ENCODE data around the gene CSHL1.

The CSHL1 gene

DNA sequence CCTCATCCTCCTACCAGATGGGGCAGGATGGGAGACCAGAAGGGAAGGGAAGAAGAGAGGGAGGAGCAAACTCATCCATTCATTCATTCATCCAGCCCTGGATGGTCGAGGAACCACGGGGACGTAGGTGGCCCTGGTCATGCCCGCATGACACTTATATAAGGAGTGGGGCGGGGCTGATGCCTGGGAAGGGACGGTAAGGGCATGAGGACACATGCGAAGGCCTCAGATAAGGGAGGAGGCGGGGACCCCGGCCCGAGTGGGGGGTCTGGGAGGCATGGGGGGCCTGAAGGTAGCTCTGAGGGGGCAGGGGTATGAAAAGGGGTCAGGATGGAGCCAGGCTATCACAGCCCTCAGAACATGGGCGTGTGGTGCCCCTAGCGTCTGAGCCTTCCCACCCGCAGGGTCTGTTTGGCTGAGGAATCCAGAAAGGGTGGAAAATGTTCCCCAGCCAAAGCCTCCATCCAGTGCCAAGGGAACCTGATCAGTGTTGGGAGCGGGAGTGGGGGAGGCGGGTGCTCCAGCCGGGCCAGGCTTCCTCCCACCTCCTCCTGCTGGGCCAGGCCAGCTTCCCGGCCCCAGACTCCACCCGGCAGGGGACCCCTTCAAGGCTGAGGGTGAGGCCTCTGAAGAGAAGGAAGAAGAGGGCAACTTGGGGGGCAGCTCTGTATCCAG is 38.7 kb upstream of the CSHL1 start:
- Histone ChIP-seq H3K27ac (peak overlapping the region; percentile 65), H3K9me3 (no peaks in the 10 kb centered on the region), H3K9ac (peak overlapping the region; percentile 41; the same call in 1 of the 2 replicates), H3K4me1 (peaks cover 100% of the 10 kb centered on the region), H4K20me1 (no peaks in the 10 kb centered on the region), H3K27me3 (no peaks in the 10 kb centered on the region), H3K4me3 (no peak overlapping the region), H3K36me3 (no peaks in the 10 kb centered on the region), H3K4me2 (peak overlapping the region; percentile 91)
- TF ChIP-seq Cebpa-rat (IDR thresholded peaks at IDR 0.05): no peak

- Histone ChIP-seq H3K36me3 (no peaks in the 10 kb centered on the region), H4K20me1 (no peaks in the 10 kb centered on the region), H3K9me3 (no peaks in the 10 kb centered on the region), H3K27me3 (no peaks in the 10 kb centered on the region), H3K4me1 (peaks cover 100% of the 10 kb centered on the region), H3K27ac (peak overlapping the region; percentile 60), H3K4me3 (no peak overlapping the region), H3K9ac (0 out of 2 replicates have a peak overlapping the region, but pooled peaks have one; percentile 38), H3K4me2 (peak overlapping the region; percentile 91)
- no peak for TF ChIP-seq Cebpa-rat (IDR thresholded peaks at IDR 0.05)
These were observed 37.5 kb upstream of the CSHL1 start for GRCh38 chr17:63948521-63948920.

GRCh38 chr17:63947711-63948330 is 36.8 kb upstream of the CSHL1 start:
- H3K27me3 ChIP-seq: no peaks in the 10 kb centered on the region
- H3K9ac ChIP-seq: peak overlapping the region; percentile 38; the same call in 1 of the 2 replicates
- no peak overlapping the region for H3K4me3 ChIP-seq
- peak overlapping the region; percentile 60 for H3K27ac ChIP-seq
- no peaks in the 10 kb centered on the region for H3K36me3 ChIP-seq
- H3K4me1 ChIP-seq: peaks cover 96% of the 10 kb centered on the region
- H3K9me3 ChIP-seq: no peaks in the 10 kb centered on the region
- no peaks in the 10 kb centered on the region for H4K20me1 ChIP-seq
- H3K4me2 ChIP-seq: peak overlapping the region; percentile 91
- TF ChIP-seq Cebpa-rat (IDR thresholded peaks at IDR 0.05): no peak

DNA sequence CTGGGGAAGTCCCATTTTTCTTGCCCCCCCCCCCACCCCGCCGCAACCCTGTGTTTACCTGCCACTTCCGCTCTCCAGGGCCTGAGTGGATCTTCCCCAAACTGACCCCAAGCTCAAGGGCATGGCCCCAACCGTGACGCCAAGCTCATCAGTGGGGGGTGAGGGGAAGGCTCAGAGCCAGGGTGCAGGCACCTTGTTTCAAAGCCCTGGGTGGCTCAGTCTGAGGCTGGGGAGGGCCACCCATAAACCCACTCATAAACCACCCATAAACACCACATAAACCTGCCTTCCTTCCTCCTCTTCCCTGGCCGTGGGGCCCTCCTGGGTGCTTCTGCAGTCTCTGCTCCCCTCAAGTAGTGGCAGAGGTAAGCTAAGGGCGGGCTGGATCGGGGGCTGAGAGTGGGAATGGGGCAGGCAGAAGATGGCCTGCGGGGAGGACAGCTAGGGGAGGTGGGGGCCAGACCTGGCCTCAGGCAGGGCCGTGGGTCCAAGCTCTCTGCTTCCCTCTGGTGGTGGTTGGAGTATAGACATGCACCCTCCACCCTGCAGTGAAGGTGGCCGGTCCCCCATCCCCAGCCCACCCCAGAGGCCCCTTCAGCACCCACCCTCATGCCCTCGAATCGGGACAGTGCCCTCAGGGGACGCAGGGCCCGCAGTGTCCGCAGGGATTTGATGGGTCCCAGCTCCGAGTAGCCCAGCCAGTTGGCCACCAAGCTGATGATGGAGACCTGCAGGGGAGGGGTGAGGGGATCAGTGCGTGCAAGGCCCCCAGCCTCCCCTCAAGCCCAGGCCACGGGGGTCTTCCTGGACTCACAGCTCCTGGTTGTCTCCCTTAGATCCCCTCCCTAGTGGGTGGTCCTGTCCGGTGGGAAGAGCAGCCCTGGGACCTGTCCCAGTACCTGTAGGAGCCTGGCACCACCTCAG is 35.6 kb upstream of the CSHL1 start:
- H3K27ac ChIP-seq: peak overlapping the region; percentile 84
- H3K4me2 ChIP-seq: peak overlapping the region; percentile 91
- no peaks in the 10 kb centered on the region for H4K20me1 ChIP-seq
- H3K27me3 ChIP-seq: no peaks in the 10 kb centered on the region
- no peaks in the 10 kb centered on the region for H3K9me3 ChIP-seq
- peak overlapping the region; percentile 61 for H3K9ac ChIP-seq
- peaks cover 8% of the 10 kb centered on the region; the same call in 1 of the 2 replicates for H3K36me3 ChIP-seq
- no peak for TF ChIP-seq Cebpa-rat (IDR thresholded peaks at IDR 0.05)
- peaks cover 84% of the 10 kb centered on the region for H3K4me1 ChIP-seq
- peak overlapping the region; percentile 42 for H3K4me3 ChIP-seq

DNA sequence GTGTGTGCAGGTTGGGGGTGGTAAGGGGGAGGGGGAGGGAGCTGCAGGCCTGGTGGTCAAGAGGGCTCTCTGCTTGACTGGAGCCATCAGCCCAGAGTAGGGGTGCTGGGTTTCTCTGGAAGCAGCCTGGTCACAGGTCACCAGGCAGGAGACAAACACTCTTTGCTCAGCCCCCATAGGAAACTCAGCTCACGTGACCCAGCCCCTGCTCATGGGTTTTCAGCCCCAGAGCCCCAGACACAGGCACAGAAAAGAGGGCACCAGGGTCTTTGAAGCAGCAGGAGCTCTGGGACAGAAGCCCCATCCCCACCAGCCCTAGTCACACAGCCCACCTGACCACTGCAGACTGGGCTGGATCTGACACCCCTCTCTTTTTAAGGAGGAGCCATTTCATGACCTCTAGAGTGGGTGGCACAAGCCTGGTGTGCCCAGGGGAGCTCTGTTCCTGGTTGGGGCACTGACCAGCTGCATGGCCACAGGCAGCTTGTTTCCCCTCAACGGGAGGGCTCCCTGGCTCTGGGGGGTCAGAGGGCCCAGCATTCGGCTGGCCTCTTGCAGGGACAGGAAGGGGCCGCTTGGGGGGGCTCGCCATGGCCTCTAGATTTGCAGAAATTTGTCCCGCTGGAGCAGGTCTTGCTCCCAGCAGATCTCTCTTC is 34.9 kb upstream of the CSHL1 start:
- peak overlapping the region; percentile 84 for H3K27ac ChIP-seq
- H3K9ac ChIP-seq: peak overlapping the region; percentile 61
- H3K4me3 ChIP-seq: peak overlapping the region; percentile 42
- peaks cover 4% of the 10 kb centered on the region; the same call in 1 of the 2 replicates for H3K9me3 ChIP-seq
- H3K4me2 ChIP-seq: peak overlapping the region; percentile 91
- TF ChIP-seq Cebpa-rat (IDR thresholded peaks at IDR 0.05): no peak
- no peaks in the 10 kb centered on the region for H3K27me3 ChIP-seq
- peaks cover 77% of the 10 kb centered on the region for H3K4me1 ChIP-seq
- H3K36me3 ChIP-seq: peaks cover 12% of the 10 kb centered on the region; the same call in 1 of the 2 replicates
- H4K20me1 ChIP-seq: no peaks in the 10 kb centered on the region

- H3K9me3 ChIP-seq: peaks cover 6% of the 10 kb centered on the region; the same call in 1 of the 2 replicates
- peak overlapping the region; percentile 84 for H3K27ac ChIP-seq
- peaks cover 12% of the 10 kb centered on the region; the same call in 1 of the 2 replicates for H3K36me3 ChIP-seq
- no peaks in the 10 kb centered on the region for H3K27me3 ChIP-seq
- no peak for TF ChIP-seq Cebpa-rat (IDR thresholded peaks at IDR 0.05)
- H3K4me3 ChIP-seq: no peak overlapping the region
- H4K20me1 ChIP-seq: no peaks in the 10 kb centered on the region
- H3K4me2 ChIP-seq: peak overlapping the region; percentile 91
- H3K9ac ChIP-seq: no peak overlapping the region
- H3K4me1 ChIP-seq: peaks cover 73% of the 10 kb centered on the region
These were observed 33.9 kb upstream of the CSHL1 start for GRCh38 chr17:63944736-63945499.

GRCh38 chr17:63943745-63944144 is 32.7 kb upstream of the CSHL1 start:
- H3K27me3 ChIP-seq: no peaks in the 10 kb centered on the region
- H3K4me1 ChIP-seq: peaks cover 73% of the 10 kb centered on the region

DNA sequence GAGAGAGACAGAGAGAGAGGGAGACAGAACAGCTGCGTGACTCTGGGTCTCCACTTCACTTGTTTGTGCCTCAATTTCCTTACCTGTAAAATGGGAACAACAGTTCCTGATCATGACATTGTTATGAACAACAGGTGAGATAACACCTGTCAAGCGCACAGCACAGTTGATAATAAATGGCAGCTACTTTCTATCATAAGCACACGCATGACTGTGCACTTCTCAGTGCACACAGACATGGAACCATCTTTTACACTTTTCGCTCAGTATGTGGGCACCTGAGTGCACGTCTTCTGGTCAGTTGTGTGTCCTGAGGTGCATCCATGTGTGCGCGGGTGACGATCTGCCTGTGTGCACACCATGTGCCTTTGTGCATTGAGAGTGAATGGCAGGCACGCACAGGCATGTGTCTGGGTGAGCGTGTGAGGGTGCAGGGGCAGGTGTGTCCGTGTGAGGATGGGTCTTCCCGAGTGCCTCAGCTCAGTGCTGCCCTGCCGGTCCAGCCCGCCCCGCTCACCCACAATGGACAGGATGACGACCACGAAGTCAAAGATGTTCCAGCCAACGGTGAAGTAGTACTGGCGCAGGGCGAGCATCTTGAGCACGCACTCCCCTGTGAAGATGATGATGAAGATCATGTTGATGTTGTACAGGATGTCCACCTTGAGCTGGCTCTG is 31.4 kb upstream of the CSHL1 start:
- Histone ChIP-seq H3K36me3 (peaks cover 12% of the 10 kb centered on the region; the same call in 1 of the 2 replicates), H3K9me3 (peaks cover 6% of the 10 kb centered on the region; the same call in 1 of the 2 replicates), H4K20me1 (no peaks in the 10 kb centered on the region), H3K4me1 (peaks cover 73% of the 10 kb centered on the region), H3K27ac (no peak overlapping the region), H3K4me2 (no peak overlapping the region), H3K27me3 (no peaks in the 10 kb centered on the region), H3K9ac (no peak overlapping the region), H3K4me3 (no peak overlapping the region)
- TF ChIP-seq Cebpa-rat (IDR thresholded peaks at IDR 0.05): no peak

More at GRCh38 chr17:63943745-63944144, 32.7 kb upstream of the CSHL1 start:
- no peak for TF ChIP-seq Cebpa-rat (IDR thresholded peaks at IDR 0.05)
- peaks cover 12% of the 10 kb centered on the region; the same call in 1 of the 2 replicates for H3K36me3 ChIP-seq
- no peak overlapping the region for H3K4me3 ChIP-seq
- no peak overlapping the region for H3K4me2 ChIP-seq
- H3K9ac ChIP-seq: no peak overlapping the region
- H4K20me1 ChIP-seq: no peaks in the 10 kb centered on the region
- H3K9me3 ChIP-seq: peaks cover 6% of the 10 kb centered on the region; the same call in 1 of the 2 replicates
- 0 out of 2 replicates have a peak overlapping the region, but pooled peaks have one; percentile 84 for H3K27ac ChIP-seq

All from BLaER1 (cell line).